ENCODE data around the gene CCDC3. TPM values are rescaled to one million over a fixed set of nuclear protein-coding genes. Genes with fewer than 3 reads are reported as not detected.

Gene CCDC3
- total RNA-seq, 1 donor from 2014 or later = 0.13 TPM

Other genes starting within 250 kb of the CCDC3 start
- gene OPTN, start 98.5 kb upstream of the CCDC3 start, total RNA-seq = 66.9 and 70.9 TPM in 2 replicates
- gene MCM10, start 159.8 kb upstream of the CCDC3 start, total RNA-seq = 4.6 and 9.6 TPM in 2 replicates
- not detected in 2 replicates for gene UCMA, start 232.7 kb upstream of the CCDC3 start, total RNA-seq